A549 (cell line): Measurements from ENCODE around the gene TPGS1.

ENCODE experiments used
- CBX8 ChIP-seq: fragments of 200-600 bp; sonication (generic); IDR thresholded peaks from 2 replicates; pipeline ENCODE4 v1.6.1; 2016
- CHD2 ChIP-seq: fragments of 150-350 bp; IDR thresholded peaks from 2 replicates; pipeline ENCODE4 v1.6.1; 2014; ENCODE audit warnings: low read length; ENCODE audit not compliant: partially characterized antibody
- EP300 ChIP-seq, 2 experiments: fragments of >200 bp; sonication (Bioruptor Twin); formaldehyde crosslinking; IDR thresholded peaks; 2 replicates in 1 of 2; 3 replicates in 1 of 2; pipeline ENCODE4 v1.6.1; 2016 to 2017
- HDAC2 ChIP-seq: fragments of 200-600 bp; sonication (generic); IDR thresholded peaks from 2 replicates; pipeline ENCODE4 v1.6.1; 2016
- POLR2A ChIP-seq: IDR thresholded peaks from 2 replicates; pipeline ENCODE4 v1.6.1; 2012; ENCODE audit warnings: mild to moderate bottlenecking, low read length
- POLR2AphosphoS2 ChIP-seq: conservative IDR thresholded peaks from 2 replicates; pipeline ENCODE4 v1.6.1; 2012; ENCODE audit warnings: low read length, improper control_type of control experiment, inconsistent platforms
- ZNF302 ChIP-seq: fragments of 250-450 bp; sonication (Bioruptor Pico); IDR thresholded peaks from 2 replicates; pipeline ENCODE4 v1.9.0; 2021; ENCODE audit warnings: inconsistent platforms, mild to moderate bottlenecking, moderate library complexity
- TF ChIP-seq, protein P1 (sequence below): fragments of >200 bp; sonication (Bioruptor Twin); formaldehyde crosslinking; IDR thresholded peaks from 3 replicates; pipeline ENCODE4 v1.5.1; 2016
- TF ChIP-seq, protein P2 (sequence below): IDR thresholded peaks from 2 replicates; pipeline ENCODE4 v1.6.1; 2012
- TF ChIP-seq, protein P3 (sequence below): fragments of 150-350 bp; IDR thresholded peaks from 2 replicates; pipeline ENCODE4 v1.6.1; 2014; ENCODE audit warnings: low read depth, mild to moderate bottlenecking, low read length

DNA sequence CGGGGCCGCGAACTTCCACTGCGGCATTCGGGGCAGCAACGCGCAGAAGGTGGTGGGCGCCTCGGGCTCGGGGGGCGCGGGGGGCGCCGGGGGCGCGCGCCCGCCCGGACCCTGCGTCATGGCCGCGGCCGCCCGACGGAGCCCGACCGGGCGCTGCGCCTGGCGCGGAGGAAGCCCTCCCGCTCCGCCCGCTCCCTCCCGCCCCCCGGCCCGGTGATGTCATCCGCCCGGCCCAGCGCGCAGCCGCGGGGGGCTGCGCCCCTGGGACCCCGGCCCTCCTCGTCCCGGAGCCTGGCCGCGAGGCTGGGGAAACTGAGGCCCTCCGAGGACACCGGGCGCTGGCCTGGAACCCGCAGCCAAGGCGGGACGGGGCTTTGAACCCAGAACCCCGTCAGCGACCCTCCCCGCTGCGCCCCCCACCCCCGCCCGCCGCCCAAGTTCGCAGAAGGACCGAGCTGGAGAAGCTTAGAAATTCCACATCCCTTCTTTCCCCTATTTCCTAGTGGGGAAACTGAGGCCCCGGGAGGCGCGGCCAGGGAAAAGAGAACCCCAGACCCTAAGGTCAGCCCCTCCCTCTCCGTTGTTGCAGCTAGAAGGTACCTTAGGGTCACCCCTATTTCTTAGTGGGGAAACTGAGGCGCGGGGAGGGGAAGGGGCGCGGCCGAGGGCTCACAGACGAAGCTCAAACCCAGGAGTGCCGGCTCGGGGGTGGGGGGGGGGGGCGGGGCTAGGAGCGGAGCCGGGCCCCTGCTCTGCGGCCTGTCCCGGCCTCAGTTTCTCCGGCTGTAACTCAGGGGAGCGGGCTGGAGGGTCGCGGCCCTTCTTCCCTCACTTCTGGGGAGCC is 46.2 kb upstream of the TPGS1 start, which contains the start of gene SHC2:
- TF ChIP-seq, protein P1, sequence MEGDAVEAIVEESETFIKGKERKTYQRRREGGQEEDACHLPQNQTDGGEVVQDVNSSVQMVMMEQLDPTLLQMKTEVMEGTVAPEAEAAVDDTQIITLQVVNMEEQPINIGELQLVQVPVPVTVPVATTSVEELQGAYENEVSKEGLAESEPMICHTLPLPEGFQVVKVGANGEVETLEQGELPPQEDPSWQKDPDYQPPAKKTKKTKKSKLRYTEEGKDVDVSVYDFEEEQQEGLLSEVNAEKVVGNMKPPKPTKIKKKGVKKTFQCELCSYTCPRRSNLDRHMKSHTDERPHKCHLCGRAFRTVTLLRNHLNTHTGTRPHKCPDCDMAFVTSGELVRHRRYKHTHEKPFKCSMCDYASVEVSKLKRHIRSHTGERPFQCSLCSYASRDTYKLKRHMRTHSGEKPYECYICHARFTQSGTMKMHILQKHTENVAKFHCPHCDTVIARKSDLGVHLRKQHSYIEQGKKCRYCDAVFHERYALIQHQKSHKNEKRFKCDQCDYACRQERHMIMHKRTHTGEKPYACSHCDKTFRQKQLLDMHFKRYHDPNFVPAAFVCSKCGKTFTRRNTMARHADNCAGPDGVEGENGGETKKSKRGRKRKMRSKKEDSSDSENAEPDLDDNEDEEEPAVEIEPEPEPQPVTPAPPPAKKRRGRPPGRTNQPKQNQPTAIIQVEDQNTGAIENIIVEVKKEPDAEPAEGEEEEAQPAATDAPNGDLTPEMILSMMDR: no peak
- TF ChIP-seq, protein P2, sequence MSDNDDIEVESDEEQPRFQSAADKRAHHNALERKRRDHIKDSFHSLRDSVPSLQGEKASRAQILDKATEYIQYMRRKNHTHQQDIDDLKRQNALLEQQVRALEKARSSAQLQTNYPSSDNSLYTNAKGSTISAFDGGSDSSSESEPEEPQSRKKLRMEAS: no peak
- TF ChIP-seq HDAC2 (no peak), CHD2 (no peak), POLR2AphosphoS2 (no peak), ZNF302 (no peak), POLR2A (no peak), CBX8 (no peak), EP300 (IDR thresholded peaks at IDR 0.05) (no peak)
- TF ChIP-seq, protein P3, sequence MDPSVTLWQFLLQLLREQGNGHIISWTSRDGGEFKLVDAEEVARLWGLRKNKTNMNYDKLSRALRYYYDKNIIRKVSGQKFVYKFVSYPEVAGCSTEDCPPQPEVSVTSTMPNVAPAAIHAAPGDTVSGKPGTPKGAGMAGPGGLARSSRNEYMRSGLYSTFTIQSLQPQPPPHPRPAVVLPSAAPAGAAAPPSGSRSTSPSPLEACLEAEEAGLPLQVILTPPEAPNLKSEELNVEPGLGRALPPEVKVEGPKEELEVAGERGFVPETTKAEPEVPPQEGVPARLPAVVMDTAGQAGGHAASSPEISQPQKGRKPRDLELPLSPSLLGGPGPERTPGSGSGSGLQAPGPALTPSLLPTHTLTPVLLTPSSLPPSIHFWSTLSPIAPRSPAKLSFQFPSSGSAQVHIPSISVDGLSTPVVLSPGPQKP: no peak
